HFF-Myc (cell line): ENCODE measurements around the gene TCIRG1.
A peak's percentile ranks its signal among the peaks of the same experiment; 100 is the strongest.

ENCODE experiments used
- DNase-seq: peaks from one replicate; pipeline ENCODE4 v3.0.0-alpha.2; 2011; ENCODE audit warnings: low read depth; ENCODE audit errors: extremely low read depth
- H3K4me3 ChIP-seq: replicated peaks from 2 replicates; pipeline ENCODE4 v1.5.1; 2011; ENCODE audit warnings: low read depth, mild to moderate bottlenecking, control low read depth, low read length
- TF ChIP-seq, protein P1 (sequence below): IDR thresholded peaks from 2 replicates; pipeline ENCODE4 v1.5.1; 2012; ENCODE audit warnings: mild to moderate bottlenecking, low read depth, low read length, control low read depth; ENCODE audit errors: missing control alignments

Gene TCIRG1

DNA sequence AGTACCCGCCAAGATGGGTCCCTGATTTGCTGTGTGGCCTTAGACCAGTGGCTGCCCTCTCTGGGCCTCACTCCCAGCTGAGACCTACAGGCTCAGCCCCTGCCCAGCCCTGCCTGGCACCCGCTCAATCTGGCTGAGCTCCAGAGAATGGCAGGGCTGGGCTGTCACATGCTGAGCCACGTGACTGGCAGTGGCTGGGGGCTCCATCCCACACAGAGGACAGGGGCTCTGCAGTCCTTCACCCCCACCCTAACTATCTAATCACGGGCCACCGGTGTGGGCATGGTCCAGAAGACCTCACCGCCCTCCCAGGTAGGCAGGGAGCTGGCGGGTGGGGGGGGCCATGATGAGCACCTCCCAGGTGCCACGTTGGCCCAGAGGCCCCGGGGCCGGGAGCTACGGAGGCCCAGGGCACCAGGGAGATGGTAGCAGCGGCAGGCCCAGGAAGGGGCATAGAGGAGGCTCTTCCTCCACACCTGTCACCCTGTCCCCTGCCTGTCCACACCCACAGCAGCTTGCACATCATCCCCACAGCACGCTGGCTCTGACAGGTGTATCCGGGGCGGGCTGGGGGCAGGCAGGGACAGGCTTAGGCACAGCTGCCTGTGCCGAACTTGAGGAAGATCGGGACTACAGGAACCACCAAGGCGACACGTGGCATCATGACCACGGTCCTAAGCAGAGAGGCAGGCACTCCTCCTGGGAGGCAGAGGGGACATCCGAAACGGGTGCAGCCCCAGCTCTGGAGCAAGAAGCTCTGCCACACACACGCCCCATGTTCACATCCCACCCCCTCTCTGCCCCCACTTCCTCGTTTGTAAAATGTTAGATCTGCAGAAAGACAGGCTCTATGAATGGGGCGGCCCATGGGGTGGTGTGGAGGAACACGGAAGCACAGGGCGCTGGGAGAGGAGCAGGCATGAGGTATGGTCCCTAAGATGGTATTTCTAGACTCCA lies 30.2 kb upstream of the TCIRG1 start:
- no peak overlapping the region for H3K4me3 ChIP-seq
- TF ChIP-seq, protein P1, sequence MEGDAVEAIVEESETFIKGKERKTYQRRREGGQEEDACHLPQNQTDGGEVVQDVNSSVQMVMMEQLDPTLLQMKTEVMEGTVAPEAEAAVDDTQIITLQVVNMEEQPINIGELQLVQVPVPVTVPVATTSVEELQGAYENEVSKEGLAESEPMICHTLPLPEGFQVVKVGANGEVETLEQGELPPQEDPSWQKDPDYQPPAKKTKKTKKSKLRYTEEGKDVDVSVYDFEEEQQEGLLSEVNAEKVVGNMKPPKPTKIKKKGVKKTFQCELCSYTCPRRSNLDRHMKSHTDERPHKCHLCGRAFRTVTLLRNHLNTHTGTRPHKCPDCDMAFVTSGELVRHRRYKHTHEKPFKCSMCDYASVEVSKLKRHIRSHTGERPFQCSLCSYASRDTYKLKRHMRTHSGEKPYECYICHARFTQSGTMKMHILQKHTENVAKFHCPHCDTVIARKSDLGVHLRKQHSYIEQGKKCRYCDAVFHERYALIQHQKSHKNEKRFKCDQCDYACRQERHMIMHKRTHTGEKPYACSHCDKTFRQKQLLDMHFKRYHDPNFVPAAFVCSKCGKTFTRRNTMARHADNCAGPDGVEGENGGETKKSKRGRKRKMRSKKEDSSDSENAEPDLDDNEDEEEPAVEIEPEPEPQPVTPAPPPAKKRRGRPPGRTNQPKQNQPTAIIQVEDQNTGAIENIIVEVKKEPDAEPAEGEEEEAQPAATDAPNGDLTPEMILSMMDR, result no peak
- DNase-seq, result no peak

- peak overlapping the region; percentile 46 for H3K4me3 ChIP-seq
- no peak for DNase-seq
- TF ChIP-seq, protein P1, result peak; percentile 22
Observed at GRCh38 chr11:68009391-68010089, 29.3 kb upstream of the TCIRG1 start.

GRCh38 chr11:68010090-68011041 lies 28.5 kb upstream of the TCIRG1 start, which contains the start of gene ALDH3B1:
ALDH3B1 (plus strand) TSS chr11:68010327; CDS start chr11:68015298, 4,971 bp downstream.
- TF ChIP-seq, protein P1, result no peak
- peak; percentile 35 for DNase-seq
- H3K4me3 ChIP-seq, result peak within 1 kb of the TSS; percentile 46

DNA sequence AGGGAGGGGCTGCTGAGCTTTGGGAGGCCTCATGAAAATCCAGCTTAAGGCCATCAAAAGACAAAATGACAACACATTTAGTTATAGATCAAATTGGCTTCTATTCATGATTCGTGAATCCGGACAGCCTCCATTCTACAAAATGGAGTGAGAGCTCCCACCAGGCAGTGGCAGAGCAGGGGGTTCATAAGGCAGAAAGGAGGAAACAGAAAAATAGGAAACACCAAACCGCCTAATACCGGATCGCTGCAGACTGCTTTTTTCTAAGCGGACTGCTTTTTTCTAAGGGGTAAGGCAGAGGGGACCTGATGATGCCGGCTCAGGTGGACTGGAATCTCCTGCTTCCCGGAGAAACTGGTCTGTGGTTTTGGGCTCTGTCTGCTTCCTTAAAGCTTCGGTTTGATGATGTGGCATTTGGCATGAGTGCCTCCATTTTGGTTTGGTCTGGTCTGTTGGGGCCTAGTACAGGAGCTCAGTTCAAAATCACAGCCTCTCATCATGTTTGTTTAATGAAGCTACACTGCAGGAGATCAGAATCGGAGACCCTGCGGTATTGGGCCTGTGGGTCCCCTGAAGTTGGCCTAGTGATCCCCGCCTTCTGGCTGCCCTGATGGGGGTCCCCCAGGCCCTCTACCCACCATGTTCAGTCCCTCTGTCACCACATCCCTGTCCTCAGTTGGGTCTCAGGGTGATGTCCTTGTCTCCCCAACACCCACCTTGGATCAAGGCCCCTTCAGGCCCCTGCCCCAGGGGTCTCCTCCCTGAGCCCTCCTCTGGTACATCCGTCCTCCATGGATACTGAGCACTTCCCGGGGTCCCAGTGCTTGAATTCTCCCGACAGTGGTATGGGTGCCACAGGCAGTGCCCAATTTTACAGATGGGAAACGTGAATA lies 27.5 kb upstream of the TCIRG1 start:
- peak overlapping the region; percentile 46 for H3K4me3 ChIP-seq
- no peak for DNase-seq
- TF ChIP-seq, protein P1, result no peak

- H3K4me3 ChIP-seq, result no peak overlapping the region
- TF ChIP-seq, protein P1, result no peak
- no peak for DNase-seq
Observed at GRCh38 chr11:68012044-68012842, 26.6 kb upstream of the TCIRG1 start.
